ENCODE data around the gene CRAMP1.

DNA sequence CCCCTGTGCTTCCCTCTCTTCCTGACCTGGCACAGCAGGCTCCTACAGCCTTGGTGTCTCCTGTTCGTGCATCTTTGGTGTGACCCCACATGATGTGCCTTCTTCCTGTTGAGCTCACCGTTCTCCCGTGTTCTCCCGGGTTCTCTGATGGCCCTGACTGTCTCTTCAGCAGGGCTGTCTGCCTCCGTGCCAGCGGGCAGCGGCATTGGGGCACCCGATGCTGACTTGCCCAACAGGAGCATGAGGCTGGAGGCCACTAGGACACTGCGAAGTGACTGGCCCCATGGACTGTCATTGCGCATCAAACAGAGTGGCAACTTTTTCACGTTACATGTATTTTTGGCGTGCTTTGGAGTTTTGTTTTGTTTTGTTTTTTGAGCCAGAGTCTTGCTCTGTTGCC lies 22.4 kb downstream of the CRAMP1 start:
- TF ChIP-seq HOXC10 (CRISPR knock-in tag; IDR thresholded peaks at IDR 0.05) (no peak), YY1 (tag by site-specific recombination; IDR thresholded peaks at IDR 0.05) (no peak), CTCF (tag by site-specific recombination; IDR thresholded peaks at IDR 0.05) (no peak), SP2 (tag by site-specific recombination; IDR thresholded peaks at IDR 0.05) (no peak), ZNF488 (tag by site-specific recombination; IDR thresholded peaks at IDR 0.05) (no peak), ZNF239 (tag by site-specific recombination; IDR thresholded peaks at IDR 0.05) (no peak), ZNF114 (tag by site-specific recombination; IDR thresholded peaks at IDR 0.05) (no peak), ZNF501 (tag by site-specific recombination; IDR thresholded peaks at IDR 0.05) (no peak)
